Adrenal gland (tissue), 5 donors: ENCODE data around the gene LAMA2.

ENCODE experiments used
- POLR2A ChIP-seq, 2 donors: fragments of 450-650 bp; IDR thresholded peaks; one replicate each; pipeline ENCODE4 v1.6.1; 2017; ENCODE audit warnings: antibody characterized with exemption in 2 of 2, mild to moderate bottlenecking in 2 of 2, moderate library complexity in 1 of 2
- TF ChIP-seq, protein P1 (sequence below), 6 experiments: fragments of 450-650 bp in 4 of 6; fragments of 200-600 bp in 2 of 6; sonication (generic) in 1 of 6; IDR thresholded peaks; 1 replicate in 5 of 6; 2 replicates in 1 of 6; pipeline versions ENCODE4 v1.5.1 to v1.8.0; 2016 to 2021; ENCODE audit warnings: antibody characterized with exemption in 6 of 6, mild to moderate bottlenecking in 2 of 6, moderate library complexity in 1 of 6
- donor health status: DM: no; HTN: no; CAD: no.

DNA sequence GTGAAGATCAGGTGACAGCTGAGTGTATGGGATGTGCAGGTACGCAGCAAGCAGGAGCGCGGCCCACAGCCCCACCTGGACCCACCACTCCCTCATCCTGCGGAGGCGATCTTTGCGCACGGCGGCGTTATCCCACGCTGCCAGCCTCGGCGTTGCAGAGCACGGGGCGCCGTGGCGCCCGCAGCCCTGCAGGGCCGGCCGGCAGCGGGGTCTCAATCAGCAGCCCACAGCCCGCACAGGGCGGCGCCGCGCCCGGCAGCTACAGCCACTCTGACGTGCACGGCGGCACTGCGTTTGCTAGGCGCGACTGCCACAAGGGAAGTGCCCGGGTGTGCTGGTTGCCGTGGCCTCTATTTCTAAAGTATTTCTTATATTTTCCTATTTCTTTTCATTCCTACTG is 46.9 kb downstream of the LAMA2 start:
- TF ChIP-seq, protein P1, sequence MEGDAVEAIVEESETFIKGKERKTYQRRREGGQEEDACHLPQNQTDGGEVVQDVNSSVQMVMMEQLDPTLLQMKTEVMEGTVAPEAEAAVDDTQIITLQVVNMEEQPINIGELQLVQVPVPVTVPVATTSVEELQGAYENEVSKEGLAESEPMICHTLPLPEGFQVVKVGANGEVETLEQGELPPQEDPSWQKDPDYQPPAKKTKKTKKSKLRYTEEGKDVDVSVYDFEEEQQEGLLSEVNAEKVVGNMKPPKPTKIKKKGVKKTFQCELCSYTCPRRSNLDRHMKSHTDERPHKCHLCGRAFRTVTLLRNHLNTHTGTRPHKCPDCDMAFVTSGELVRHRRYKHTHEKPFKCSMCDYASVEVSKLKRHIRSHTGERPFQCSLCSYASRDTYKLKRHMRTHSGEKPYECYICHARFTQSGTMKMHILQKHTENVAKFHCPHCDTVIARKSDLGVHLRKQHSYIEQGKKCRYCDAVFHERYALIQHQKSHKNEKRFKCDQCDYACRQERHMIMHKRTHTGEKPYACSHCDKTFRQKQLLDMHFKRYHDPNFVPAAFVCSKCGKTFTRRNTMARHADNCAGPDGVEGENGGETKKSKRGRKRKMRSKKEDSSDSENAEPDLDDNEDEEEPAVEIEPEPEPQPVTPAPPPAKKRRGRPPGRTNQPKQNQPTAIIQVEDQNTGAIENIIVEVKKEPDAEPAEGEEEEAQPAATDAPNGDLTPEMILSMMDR (IDR thresholded peaks at IDR 0.05), result no peak
- TF ChIP-seq POLR2A (IDR thresholded peaks at IDR 0.05), result no peak
